SK-N-SH treated with all-trans-retinoic acid at 6 μM for 48 hours (cell line): ENCODE data around the gene C11orf21.

Source experiments
- ATAC-seq: fragments of 200-7000 bp; cut with Tn5 transposase; 3 replicates; pipeline ENCODE4 v1.9.1; 2020; ENCODE audit warnings: mild to moderate bottlenecking, moderate library complexity
- ARNTL ChIP-seq: fragments of 450-650 bp; formaldehyde crosslinking; IDR thresholded peaks from 2 replicates; pipeline ENCODE4 v1.5.0; 2020; ENCODE audit warnings: low read depth, mild to moderate bottlenecking, moderate library complexity, borderline replicate concordance
- BACH2 ChIP-seq: fragments of 250-450 bp; sonication (Bioruptor Pico); IDR thresholded peaks from 2 replicates; pipeline ENCODE4 v1.9.0; 2021; ENCODE audit warnings: mild to moderate bottlenecking, borderline replicate concordance
- CREB5 ChIP-seq: fragments of 250-450 bp; sonication (Bioruptor Pico); IDR thresholded peaks from 2 replicates; pipeline ENCODE4 v1.5.1; 2020; ENCODE audit warnings: low read depth, mild to moderate bottlenecking, moderate library complexity
- CSDC2 ChIP-seq: fragments of 250-450 bp; sonication (Bioruptor Pico); IDR thresholded peaks from 2 replicates; pipeline ENCODE4 v1.5.0; 2020; ENCODE audit warnings: mild to moderate bottlenecking, moderate library complexity
- ESRRG ChIP-seq: fragments of 250-450 bp; sonication (Bioruptor Pico); IDR thresholded peaks from 2 replicates; pipeline ENCODE4 v1.6.1; 2021; ENCODE audit warnings: mild to moderate bottlenecking
- GLIS3 ChIP-seq: fragments of 250-450 bp; sonication (Bioruptor Pico); IDR thresholded peaks from 2 replicates; pipeline ENCODE4 v1.5.0; 2020; ENCODE audit warnings: mild to moderate bottlenecking, moderate library complexity
- ISL1 ChIP-seq: fragments of 250-450 bp; sonication (Bioruptor Pico); IDR thresholded peaks from 2 replicates; pipeline ENCODE4 v2.1.2; 2022; ENCODE audit warnings: mild to moderate bottlenecking, moderate library complexity
- OSR1 ChIP-seq: fragments of 250-450 bp; sonication (Bioruptor Pico); IDR thresholded peaks from 2 replicates; pipeline ENCODE4 v1.8.0; 2022; ENCODE audit warnings: moderate library complexity, mild to moderate bottlenecking, inconsistent platforms
- POU6F1 ChIP-seq: fragments of 250-450 bp; sonication (Bioruptor Pico); IDR thresholded peaks from 2 replicates; pipeline ENCODE4 v1.8.0; 2021; ENCODE audit warnings: low read depth, mild to moderate bottlenecking, moderate library complexity, borderline replicate concordance
- PPARA ChIP-seq: fragments of 250-450 bp; sonication (Bioruptor Pico); IDR thresholded peaks from 2 replicates; pipeline ENCODE4 v1.5.0; 2020; ENCODE audit warnings: mild to moderate bottlenecking, borderline replicate concordance
- RARB ChIP-seq: fragments of 250-450 bp; sonication (Bioruptor Pico); IDR thresholded peaks from 2 replicates; pipeline ENCODE4 v1.8.0; 2021; ENCODE audit warnings: mild to moderate bottlenecking, moderate library complexity
- SNAI2 ChIP-seq: fragments of 250-450 bp; sonication (Bioruptor Pico); IDR thresholded peaks from 2 replicates; pipeline ENCODE4 v1.5.0; 2020; ENCODE audit warnings: mild to moderate bottlenecking, moderate library complexity
- TOX ChIP-seq: fragments of 250-450 bp; sonication (Bioruptor Pico); IDR thresholded peaks from 2 replicates; pipeline ENCODE4 v1.8.0; 2021; ENCODE audit warnings: mild to moderate bottlenecking, moderate library complexity, borderline replicate concordance
- ZFP3 ChIP-seq: fragments of 250-450 bp; sonication (Bioruptor Pico); IDR thresholded peaks from 2 replicates; pipeline ENCODE4 v1.5.0; 2020; ENCODE audit warnings: mild to moderate bottlenecking, moderate library complexity
- ZFP30 ChIP-seq: fragments of 450-650 bp; formaldehyde crosslinking; IDR thresholded peaks from 2 replicates; pipeline ENCODE4 v1.5.0; 2022; ENCODE audit warnings: mild to moderate bottlenecking, moderate library complexity
- ZNF565 ChIP-seq: fragments of 450-650 bp; formaldehyde crosslinking; conservative IDR thresholded peaks from 2 replicates; pipeline ENCODE4 v1.5.0; 2020; ENCODE audit warnings: low read depth, mild to moderate bottlenecking, moderate library complexity
- ZNF70 ChIP-seq: fragments of 450-650 bp; formaldehyde crosslinking; IDR thresholded peaks from 2 replicates; pipeline ENCODE4 v1.5.0; 2020; ENCODE audit warnings: mild to moderate bottlenecking, moderate library complexity
- ZNF8 ChIP-seq: fragments of 450-650 bp; formaldehyde crosslinking; IDR thresholded peaks from 2 replicates; pipeline ENCODE4 v1.5.0; 2020; ENCODE audit warnings: mild to moderate bottlenecking, moderate library complexity
- TF ChIP-seq, protein P1 (sequence below): fragments of 250-450 bp; sonication (Bioruptor Pico); IDR thresholded peaks from 2 replicates; pipeline ENCODE4 v1.5.1; 2021; ENCODE audit warnings: mild to moderate bottlenecking, moderate library complexity
- TF ChIP-seq, protein P2 (sequence below): fragments of 250-450 bp; sonication (Bioruptor Pico); IDR thresholded peaks from 2 replicates; pipeline ENCODE4 v1.8.0; 2020; ENCODE audit warnings: mild to moderate bottlenecking, moderate library complexity, borderline replicate concordance

The C11orf21 gene

DNA sequence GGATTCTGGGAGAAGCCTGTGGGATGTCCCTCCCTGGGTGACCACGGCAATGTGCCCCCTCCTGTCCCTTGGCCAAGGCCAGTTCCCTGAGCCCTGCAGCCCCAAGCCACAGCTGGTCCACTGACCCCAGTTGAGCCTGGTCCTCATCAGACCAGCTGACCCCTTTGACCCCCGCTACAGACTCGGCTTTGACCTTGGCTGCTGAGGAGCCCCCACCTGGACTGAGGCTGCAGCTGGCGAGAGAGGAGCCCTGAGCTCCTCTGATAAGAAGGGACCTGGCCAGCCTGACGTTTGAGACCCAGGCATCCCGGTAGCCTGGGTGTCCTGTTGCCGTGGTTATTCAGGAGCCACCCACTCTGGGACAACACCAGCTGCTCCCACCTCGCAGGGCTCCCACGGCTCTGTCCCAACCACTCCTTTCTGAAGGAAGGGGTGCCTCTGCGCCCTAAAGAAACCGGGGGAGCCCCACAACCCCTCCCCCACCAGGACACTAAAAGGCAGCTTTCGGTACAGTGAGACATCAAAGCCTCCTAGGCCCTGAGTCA, 34.3 kb downstream of the C11orf21 start:
- TF ChIP-seq ZFP30 (CRISPR knock-in tag) (no peak), ZNF565 (no peak), SNAI2 (CRISPR knock-in tag) (no peak), ESRRG (no peak), TOX (CRISPR knock-in tag) (no peak), ZNF8 (CRISPR knock-in tag) (no peak), ZFP3 (CRISPR knock-in tag) (no peak)
- TF ChIP-seq, protein P1, sequence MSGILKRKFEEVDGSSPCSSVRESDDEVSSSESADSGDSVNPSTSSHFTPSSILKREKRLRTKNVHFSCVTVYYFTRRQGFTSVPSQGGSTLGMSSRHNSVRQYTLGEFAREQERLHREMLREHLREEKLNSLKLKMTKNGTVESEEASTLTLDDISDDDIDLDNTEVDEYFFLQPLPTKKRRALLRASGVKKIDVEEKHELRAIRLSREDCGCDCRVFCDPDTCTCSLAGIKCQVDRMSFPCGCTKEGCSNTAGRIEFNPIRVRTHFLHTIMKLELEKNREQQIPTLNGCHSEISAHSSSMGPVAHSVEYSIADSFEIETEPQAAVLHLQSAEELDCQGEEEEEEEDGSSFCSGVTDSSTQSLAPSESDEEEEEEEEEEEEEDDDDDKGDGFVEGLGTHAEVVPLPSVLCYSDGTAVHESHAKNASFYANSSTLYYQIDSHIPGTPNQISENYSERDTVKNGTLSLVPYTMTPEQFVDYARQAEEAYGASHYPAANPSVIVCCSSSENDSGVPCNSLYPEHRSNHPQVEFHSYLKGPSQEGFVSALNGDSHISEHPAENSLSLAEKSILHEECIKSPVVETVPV (CRISPR knock-in tag), result no peak
- no peak for ATAC-seq

GRCh38 chr11:2266586-2267305, 35.0 kb downstream of the C11orf21 start:
- no peak for ATAC-seq
- TF ChIP-seq OSR1 (CRISPR knock-in tag), result no peak
- no peak for TF ChIP-seq ZFP30 (CRISPR knock-in tag)
- no peak for TF ChIP-seq ISL1 (CRISPR knock-in tag)
- no peak for TF ChIP-seq CSDC2 (CRISPR knock-in tag)
- TF ChIP-seq ZNF565, result no peak
- no peak for TF ChIP-seq ESRRG
- TF ChIP-seq GLIS3 (CRISPR knock-in tag), result no peak
- no peak for TF ChIP-seq SNAI2 (CRISPR knock-in tag)
- TF ChIP-seq ZFP3 (CRISPR knock-in tag), result no peak
- no peak for TF ChIP-seq ZNF70
- no peak for TF ChIP-seq POU6F1 (CRISPR knock-in tag)
- no peak for TF ChIP-seq BACH2 (CRISPR knock-in tag)
- TF ChIP-seq, protein P1 (CRISPR knock-in tag), result no peak
- no peak for TF ChIP-seq CREB5 (CRISPR knock-in tag)
- TF ChIP-seq TOX (CRISPR knock-in tag), result no peak
- TF ChIP-seq ZNF8 (CRISPR knock-in tag), result no peak
- TF ChIP-seq, protein P2, sequence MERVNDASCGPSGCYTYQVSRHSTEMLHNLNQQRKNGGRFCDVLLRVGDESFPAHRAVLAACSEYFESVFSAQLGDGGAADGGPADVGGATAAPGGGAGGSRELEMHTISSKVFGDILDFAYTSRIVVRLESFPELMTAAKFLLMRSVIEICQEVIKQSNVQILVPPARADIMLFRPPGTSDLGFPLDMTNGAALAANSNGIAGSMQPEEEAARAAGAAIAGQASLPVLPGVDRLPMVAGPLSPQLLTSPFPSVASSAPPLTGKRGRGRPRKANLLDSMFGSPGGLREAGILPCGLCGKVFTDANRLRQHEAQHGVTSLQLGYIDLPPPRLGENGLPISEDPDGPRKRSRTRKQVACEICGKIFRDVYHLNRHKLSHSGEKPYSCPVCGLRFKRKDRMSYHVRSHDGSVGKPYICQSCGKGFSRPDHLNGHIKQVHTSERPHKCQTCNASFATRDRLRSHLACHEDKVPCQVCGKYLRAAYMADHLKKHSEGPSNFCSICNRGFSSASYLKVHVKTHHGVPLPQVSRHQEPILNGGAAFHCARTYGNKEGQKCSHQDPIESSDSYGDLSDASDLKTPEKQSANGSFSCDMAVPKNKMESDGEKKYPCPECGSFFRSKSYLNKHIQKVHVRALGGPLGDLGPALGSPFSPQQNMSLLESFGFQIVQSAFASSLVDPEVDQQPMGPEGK, result no peak
- TF ChIP-seq, all 23 proteins: peak for 0

- no peak for ATAC-seq
- TF ChIP-seq OSR1 (CRISPR knock-in tag) (no peak), ZNF8 (CRISPR knock-in tag) (no peak), TOX (CRISPR knock-in tag) (no peak), RARB (CRISPR knock-in tag) (no peak), POU6F1 (CRISPR knock-in tag) (no peak), ARNTL (CRISPR knock-in tag) (no peak), ISL1 (CRISPR knock-in tag) (no peak), PPARA (no peak), ESRRG (no peak)
- TF ChIP-seq, protein P2, result no peak
- TF ChIP-seq, protein P1 (CRISPR knock-in tag), result no peak
- TF ChIP-seq, all 23 proteins: peak for 0
Observed at GRCh38 chr11:2265854-2266585, 35.7 kb downstream of the C11orf21 start.
